ENCODE results near the gene MNX1.

Gene MNX1

GRCh38 chr7:157037028-157037427, 26.6 kb upstream of the MNX1 start:
- Histone ChIP-seq H3K36me3 (ENCODE audit: insufficient read depth, low read length) (no peaks in the 10 kb centered on the region), H3K9me3 (ENCODE audit: insufficient read depth, low read length, severe bottlenecking) (no peaks in the 10 kb centered on the region), H3K27ac (ENCODE audit: low read length) (no peak overlapping the region), H3K4me3 (ENCODE audit: low read depth in 1 of 2, low read length in 2 of 2) (no peak overlapping the region), H3K27me3 (ENCODE audit: insufficient read depth, low read length, poor library complexity) (no peaks in the 10 kb centered on the region), H4K20me1 (ENCODE audit: insufficient read depth, low read length) (no peaks in the 10 kb centered on the region), H2AFZ (ENCODE audit: low read depth, low read length) (no peak overlapping the region), H3K4me1 (ENCODE audit: insufficient read depth, low read length) (no peaks in the 10 kb centered on the region), H3K9ac (ENCODE audit: low read depth, low read length) (no peak overlapping the region), H3K79me2 (ENCODE audit: insufficient read depth, low read length) (no peaks in the 10 kb centered on the region), H3K4me2 (ENCODE audit: insufficient read depth, low read length) (no peak overlapping the region)
- no peak for TF ChIP-seq EZH2 (IDR thresholded peaks at IDR 0.05; ENCODE audit: borderline replicate concordance, low read depth, low read length, severe bottlenecking)
- TF ChIP-seq CTCF (IDR thresholded peaks at IDR 0.05; ENCODE audit: borderline replicate concordance, extremely low read depth, low read length, poor library complexity, severe bottlenecking) = no peak
- ATAC-seq (ENCODE audit: insufficient read depth, low read depth) (no peak), DNase-seq (no peak)

- Histone ChIP-seq H3K27me3 (ENCODE audit: insufficient read depth, low read length, poor library complexity) (no peaks in the 10 kb centered on the region), H3K9ac (ENCODE audit: low read depth, low read length) (no peak overlapping the region), H3K9me3 (ENCODE audit: insufficient read depth, low read length, severe bottlenecking) (no peaks in the 10 kb centered on the region), H4K20me1 (ENCODE audit: insufficient read depth, low read length) (no peaks in the 10 kb centered on the region), H3K4me3 (ENCODE audit: low read depth in 1 of 2, low read length in 2 of 2) (no peak overlapping the region), H3K4me2 (ENCODE audit: insufficient read depth, low read length) (no peak overlapping the region), H3K79me2 (ENCODE audit: insufficient read depth, low read length) (no peaks in the 10 kb centered on the region), H3K27ac (ENCODE audit: low read length) (no peak overlapping the region), H3K36me3 (ENCODE audit: insufficient read depth, low read length) (no peaks in the 10 kb centered on the region), H2AFZ (ENCODE audit: low read depth, low read length) (no peak overlapping the region), H3K4me1 (ENCODE audit: insufficient read depth, low read length) (no peaks in the 10 kb centered on the region)
- ATAC-seq (ENCODE audit: insufficient read depth, low read depth) (no peak), DNase-seq (no peak)
- no peak for TF ChIP-seq EZH2 (IDR thresholded peaks at IDR 0.05; ENCODE audit: borderline replicate concordance, low read depth, low read length, severe bottlenecking)
Observed at GRCh38 chr7:157035979-157036378, 25.5 kb upstream of the MNX1 start.

GRCh38 chr7:157035302-157035701, 24.8 kb upstream of the MNX1 start:
- no peaks in the 10 kb centered on the region for H3K27me3 ChIP-seq (ENCODE audit: insufficient read depth, low read length, poor library complexity)
- H3K4me3 ChIP-seq (ENCODE audit: low read depth in 1 of 2, low read length in 2 of 2) = no peak overlapping the region
- no peaks in the 10 kb centered on the region for H3K4me1 ChIP-seq (ENCODE audit: insufficient read depth, low read length)
- no peak overlapping the region for H3K4me2 ChIP-seq (ENCODE audit: insufficient read depth, low read length)
- TF ChIP-seq CTCF (IDR thresholded peaks at IDR 0.05; ENCODE audit: borderline replicate concordance, extremely low read depth, low read length, poor library complexity, severe bottlenecking) (no peak), EZH2 (IDR thresholded peaks at IDR 0.05; ENCODE audit: borderline replicate concordance, low read depth, low read length, severe bottlenecking) (no peak)
- no peaks in the 10 kb centered on the region for H3K79me2 ChIP-seq (ENCODE audit: insufficient read depth, low read length)
- ATAC-seq (ENCODE audit: insufficient read depth, low read depth) = no peak
- H3K9ac ChIP-seq (ENCODE audit: low read depth, low read length) = no peak overlapping the region
- no peaks in the 10 kb centered on the region for H3K36me3 ChIP-seq (ENCODE audit: insufficient read depth, low read length)
- no peaks in the 10 kb centered on the region for H4K20me1 ChIP-seq (ENCODE audit: insufficient read depth, low read length)
- DNase-seq = no peak
- no peak overlapping the region for H2AFZ ChIP-seq (ENCODE audit: low read depth, low read length)
- H3K27ac ChIP-seq (ENCODE audit: low read length) = no peak overlapping the region
- no peaks in the 10 kb centered on the region for H3K9me3 ChIP-seq (ENCODE audit: insufficient read depth, low read length, severe bottlenecking)

- no peak for ATAC-seq (ENCODE audit: insufficient read depth, low read depth)
- no peak overlapping the region for H2AFZ ChIP-seq (ENCODE audit: low read depth, low read length)
- no peak for DNase-seq
Observed at GRCh38 chr7:157033483-157034473, 23.3 kb upstream of the MNX1 start.

More at GRCh38 chr7:157033483-157034473, 23.3 kb upstream of the MNX1 start:
- H3K79me2 ChIP-seq (ENCODE audit: insufficient read depth, low read length) = no peaks in the 10 kb centered on the region
- H4K20me1 ChIP-seq (ENCODE audit: insufficient read depth, low read length) = no peaks in the 10 kb centered on the region
- no peaks in the 10 kb centered on the region for H3K36me3 ChIP-seq (ENCODE audit: insufficient read depth, low read length)
- H3K27ac ChIP-seq (ENCODE audit: low read length) = no peak overlapping the region
- no peak overlapping the region for H3K4me3 ChIP-seq (ENCODE audit: low read depth in 1 of 2, low read length in 2 of 2)
- TF ChIP-seq CTCF (IDR thresholded peaks at IDR 0.05; ENCODE audit: borderline replicate concordance, extremely low read depth, low read length, poor library complexity, severe bottlenecking) (no peak), EZH2 (IDR thresholded peaks at IDR 0.05; ENCODE audit: borderline replicate concordance, low read depth, low read length, severe bottlenecking) (no peak)
- no peak overlapping the region for H3K9ac ChIP-seq (ENCODE audit: low read depth, low read length)
- no peak overlapping the region for H3K4me2 ChIP-seq (ENCODE audit: insufficient read depth, low read length)
- H3K27me3 ChIP-seq (ENCODE audit: insufficient read depth, low read length, poor library complexity) = no peaks in the 10 kb centered on the region
- H3K9me3 ChIP-seq (ENCODE audit: insufficient read depth, low read length, severe bottlenecking) = no peaks in the 10 kb centered on the region
- H3K4me1 ChIP-seq (ENCODE audit: insufficient read depth, low read length) = no peaks in the 10 kb centered on the region

All from DND-41 (cell line).